CD4-positive, alpha-beta T cell treated with Interleukin-4 for 1 hour (primary cell): Measurements from ENCODE around the gene DDX42.
"Not testable (repeated sequence)": the region's sequence is repeated elsewhere in the genome, so short reads cannot be mapped to it uniquely, and the experiment has no call there.

Experiments
- DNase-seq, 2 donors: peaks; one replicate each; pipeline ENCODE4 v3.0.0-alpha.2; 2020 to 2022

The DDX42 gene

GRCh38 chr17:63783522-63783921, 9.6 kb downstream of the DDX42 start:
- no peak for DNase-seq

DNA sequence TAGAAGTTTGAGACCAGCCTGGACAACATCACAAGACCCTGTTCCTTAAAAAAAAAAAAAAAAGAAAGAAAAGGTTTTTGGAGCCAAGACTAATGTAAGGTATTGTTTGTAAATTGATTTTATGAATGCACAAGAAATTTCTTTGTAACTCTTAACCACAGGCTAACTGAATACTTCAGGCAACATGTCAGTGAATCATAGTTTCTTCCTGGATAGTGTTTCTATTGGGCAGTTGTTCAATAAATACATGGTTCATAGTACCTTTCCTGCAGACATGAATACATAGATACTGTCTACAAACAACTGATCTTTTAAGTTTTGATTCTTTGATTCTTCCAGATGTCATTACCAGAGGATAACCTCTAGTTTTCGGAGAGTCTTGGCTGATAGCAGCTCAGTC, 11.6 kb downstream of the DDX42 start:
- no peak for DNase-seq

DNA sequence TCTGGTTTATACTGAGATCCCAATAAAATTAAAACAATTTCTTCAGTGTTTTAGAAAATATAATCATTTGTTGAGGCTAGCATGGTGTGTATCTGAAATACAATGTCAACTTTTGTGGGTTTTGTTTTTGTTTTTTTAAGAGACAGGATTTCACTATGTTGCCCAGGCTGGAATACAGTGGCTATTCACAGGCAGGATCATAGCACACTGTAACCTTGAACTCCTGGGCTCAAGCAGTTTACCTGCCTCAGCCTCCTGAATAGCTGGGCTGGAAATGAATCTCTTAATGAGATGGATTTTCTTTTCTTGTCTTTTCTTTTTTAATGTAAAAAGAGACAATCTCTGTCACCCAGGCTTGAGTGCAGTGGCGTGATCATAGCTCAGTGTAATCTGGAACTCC, 12.1 kb downstream of the DDX42 start:
- no peak for DNase-seq

DNA sequence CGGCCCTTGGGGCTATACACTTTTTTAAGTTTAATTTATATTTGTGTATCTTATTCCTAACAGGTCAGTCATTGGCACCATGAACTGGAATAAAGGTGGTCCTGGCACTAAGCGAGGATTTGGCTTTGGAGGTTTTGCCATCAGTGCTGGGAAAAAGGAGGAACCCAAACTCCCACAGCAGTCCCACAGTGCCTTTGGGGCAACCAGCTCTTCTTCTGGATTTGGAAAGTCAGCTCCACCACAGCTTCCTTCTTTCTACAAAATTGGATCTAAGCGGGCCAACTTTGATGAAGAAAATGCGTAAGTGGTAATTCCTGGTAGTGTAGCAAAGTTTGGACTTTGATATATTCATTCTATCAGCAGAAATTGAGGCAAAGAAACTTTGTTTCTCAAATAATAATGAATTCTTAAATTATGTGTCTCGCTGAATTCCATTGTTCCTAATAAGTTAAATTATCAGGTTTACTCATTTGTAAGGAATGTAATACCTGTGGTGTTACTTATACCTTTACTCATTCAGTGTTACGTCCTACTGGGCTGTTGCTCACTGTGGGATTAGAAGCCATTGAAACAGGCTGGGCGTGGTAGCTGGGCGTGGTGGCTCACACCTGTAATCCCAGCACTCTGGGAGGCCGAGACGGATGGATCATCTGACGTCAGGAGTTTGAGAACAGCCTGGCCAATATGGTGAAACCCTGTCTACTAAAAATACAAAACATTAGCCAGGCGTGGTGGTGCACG, 13.2 kb downstream of the DDX42 start:
- no peak for DNase-seq

GRCh38 chr17:63790057-63790456, 16.1 kb downstream of the DDX42 start:
- DNase-seq: no peak

GRCh38 chr17:63792055-63792729, 18.2 kb downstream of the DDX42 start:
- no peak for DNase-seq

DNA sequence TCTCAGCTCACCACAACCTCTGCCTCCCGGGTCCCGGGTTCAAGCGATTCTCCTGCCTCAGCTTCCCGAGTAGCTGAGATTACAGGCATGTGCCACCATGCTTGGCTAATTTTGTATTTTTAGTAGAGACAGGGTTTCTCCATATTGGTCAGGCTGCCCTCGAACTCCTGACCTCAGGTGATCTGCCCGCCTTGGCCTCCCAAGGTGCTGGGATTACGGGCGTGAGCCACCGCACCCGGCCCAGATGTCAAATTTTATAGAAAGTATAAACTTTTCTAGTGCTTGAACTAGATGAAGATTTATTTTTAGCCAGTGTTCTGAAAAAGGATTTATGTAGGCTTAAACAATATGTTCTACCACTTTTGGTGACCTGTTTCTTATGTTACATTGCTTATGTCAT, 22.4 kb downstream of the DDX42 start:
- DNase-seq: not testable (repeated sequence)

DNA sequence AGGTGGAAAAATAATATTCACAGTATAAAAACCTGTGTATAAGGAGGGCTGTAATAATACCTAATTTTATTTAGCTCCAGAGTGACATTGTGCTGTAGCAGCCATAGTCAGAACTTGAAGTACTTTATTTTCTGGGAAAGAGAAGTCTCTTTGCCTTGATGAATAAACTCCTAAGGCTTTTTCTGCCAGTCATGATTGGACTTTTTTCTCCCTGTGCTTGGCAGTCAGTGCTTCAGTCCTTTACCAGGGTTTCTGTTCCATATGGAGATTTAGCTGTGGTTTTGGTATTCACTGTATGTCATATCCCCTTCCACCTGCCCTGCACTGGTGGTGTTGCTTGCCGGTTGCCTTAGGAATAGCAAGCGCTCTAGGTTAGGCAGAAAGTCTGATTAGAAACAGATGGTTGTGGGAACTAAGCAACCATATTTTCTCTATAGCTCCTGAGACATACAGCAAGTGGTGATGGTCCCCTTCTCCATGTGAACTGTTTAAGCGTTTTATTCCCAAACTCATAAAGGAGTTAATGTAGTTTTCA, 24.7 kb downstream of the DDX42 start:
- DNase-seq: no peak

DNA sequence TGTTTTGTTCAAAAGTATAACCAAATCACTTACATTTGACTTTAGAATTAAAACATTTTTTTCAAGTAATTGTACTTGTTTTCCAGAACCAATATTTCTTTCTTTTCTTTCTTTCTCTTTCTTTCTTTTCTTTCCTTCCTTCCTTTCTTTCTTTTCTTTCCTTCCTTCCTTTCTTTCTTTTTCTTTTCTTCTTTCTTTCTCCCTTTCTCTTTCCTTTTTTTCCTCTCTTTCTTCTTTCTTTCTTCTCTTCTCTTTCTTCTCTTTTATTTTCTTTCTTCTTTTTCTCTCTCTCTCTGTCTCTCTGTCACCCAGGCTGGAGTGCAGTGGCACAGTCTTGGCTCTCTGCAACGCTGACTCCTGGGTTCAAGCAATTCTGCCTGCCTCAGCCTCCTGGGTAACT, 26.8 kb downstream of the DDX42 start:
- DNase-seq: no peak

- DNase-seq: no peak
Measured at GRCh38 chr17:63804328-63804727, 30.4 kb downstream of the DDX42 start.

DNA sequence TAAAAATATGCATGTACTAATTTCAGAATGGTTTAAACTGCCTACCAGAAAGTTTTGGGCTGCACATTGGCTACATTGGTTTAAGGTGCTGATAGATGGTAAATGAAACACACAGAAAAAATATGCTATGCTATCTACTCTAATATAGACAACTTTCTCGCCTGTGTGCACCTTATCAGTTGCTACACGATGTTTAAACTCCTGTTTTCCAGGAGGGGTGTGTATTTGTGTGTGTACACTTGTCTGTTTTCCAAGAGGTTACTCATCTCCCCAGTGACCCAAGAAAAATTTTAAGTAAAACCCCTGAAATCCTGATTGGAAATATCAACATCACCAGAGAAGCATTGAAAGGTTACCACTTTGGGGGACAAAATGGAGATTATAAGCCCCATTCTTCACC, 31.6 kb downstream of the DDX42 start:
- no peak for DNase-seq

DNA sequence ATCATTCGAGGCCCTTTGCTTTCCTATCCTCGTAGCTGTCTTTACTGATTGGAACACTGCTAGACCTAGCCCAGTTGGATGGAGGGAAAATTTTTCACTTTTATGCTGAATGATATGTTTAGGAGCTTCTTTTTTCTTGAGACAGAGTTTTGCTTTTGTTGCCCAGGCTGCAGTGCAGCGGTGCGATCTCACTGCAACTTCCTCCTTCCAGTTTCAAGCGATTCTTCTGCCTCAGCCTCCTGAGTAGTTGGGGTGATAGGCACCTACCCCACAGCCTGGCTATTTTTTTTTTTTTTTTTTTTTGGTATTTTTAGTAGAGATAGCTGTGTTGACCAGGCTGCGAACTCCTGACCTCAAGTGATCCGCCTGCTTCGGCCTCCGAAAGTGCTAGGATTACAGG, 36.0 kb downstream of the DDX42 start:
- no peak for DNase-seq

GRCh38 chr17:63816123-63816522, 42.2 kb downstream of the DDX42 start:
- no peak for DNase-seq

GRCh38 chr17:63816669-63817068, 42.7 kb downstream of the DDX42 start:
- no peak for DNase-seq

- no peak for DNase-seq
Measured at GRCh38 chr17:63817736-63818385, 43.9 kb downstream of the DDX42 start.

GRCh38 chr17:63819131-63819530, 45.2 kb downstream of the DDX42 start:
- DNase-seq: no peak

DNA sequence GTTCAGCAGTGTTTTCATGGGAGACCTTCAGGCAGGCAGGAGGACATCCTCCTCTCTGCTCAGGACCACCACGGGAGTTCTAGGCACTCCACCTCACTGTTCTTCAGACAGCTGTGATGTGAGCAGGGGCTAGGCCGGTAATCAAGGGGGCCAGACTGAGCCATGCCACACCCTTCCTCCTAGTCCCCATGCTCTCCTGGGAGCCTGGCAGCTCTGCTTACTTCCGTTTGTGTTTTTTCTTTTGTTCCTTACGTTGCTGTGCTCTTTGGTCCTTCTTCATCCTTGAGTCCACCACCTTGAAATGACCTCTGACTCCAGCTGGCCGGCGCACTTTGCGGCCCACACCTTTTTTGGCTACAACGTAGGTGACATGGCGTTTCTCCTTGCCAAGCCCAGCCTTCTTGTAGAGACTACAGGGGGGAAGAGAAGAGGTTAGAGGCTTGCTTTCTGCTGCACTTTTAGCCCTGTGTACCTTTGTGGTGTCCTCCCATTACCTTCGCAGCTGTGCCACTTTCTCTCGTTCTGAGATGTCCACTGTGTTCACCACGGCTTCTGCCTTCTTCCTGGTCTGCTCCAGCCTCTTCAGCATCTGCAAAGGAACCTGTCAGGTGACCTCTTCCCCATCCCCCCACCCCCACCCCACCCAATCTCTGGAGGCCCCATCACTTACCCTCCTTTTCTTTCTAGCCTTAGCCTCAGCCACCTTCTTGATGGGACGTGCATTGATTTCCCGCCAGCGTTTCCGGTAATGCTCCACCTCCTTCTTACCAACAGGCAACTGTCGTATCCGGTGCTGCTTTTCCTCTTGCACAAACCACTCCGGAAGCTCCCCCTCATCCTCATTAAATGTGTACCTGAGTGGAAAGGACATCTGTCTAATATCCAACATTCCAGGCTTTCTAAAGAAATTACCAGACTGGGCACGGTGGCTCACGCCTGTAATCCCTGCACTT, 45.9 kb downstream of the DDX42 start:
- no peak for DNase-seq

GRCh38 chr17:63820963-63821561, 47.1 kb downstream of the DDX42 start:
- no peak for DNase-seq

GRCh38 chr17:63821804-63822203, 47.8 kb downstream of the DDX42 start:
- no peak for DNase-seq

DNA sequence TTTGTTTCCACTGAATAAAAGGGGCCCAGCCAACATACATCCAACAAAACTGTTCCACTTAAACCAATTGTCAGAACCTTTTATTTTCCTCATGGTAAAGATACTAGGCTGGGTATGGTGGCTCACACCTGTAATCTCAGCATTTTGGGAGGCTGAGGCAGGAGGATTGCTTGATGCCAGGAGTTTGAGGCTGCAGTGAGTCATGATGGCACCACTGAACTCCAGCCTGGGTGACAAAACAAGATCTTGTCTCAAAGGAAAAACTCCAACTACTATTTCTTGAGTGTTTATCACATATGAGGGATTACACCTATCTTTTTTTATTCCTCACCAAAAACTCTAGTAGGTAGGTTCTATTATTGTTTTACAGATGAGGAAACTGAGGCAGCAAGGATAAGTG, 48.6 kb downstream of the DDX42 start:
- DNase-seq: no peak

DNA sequence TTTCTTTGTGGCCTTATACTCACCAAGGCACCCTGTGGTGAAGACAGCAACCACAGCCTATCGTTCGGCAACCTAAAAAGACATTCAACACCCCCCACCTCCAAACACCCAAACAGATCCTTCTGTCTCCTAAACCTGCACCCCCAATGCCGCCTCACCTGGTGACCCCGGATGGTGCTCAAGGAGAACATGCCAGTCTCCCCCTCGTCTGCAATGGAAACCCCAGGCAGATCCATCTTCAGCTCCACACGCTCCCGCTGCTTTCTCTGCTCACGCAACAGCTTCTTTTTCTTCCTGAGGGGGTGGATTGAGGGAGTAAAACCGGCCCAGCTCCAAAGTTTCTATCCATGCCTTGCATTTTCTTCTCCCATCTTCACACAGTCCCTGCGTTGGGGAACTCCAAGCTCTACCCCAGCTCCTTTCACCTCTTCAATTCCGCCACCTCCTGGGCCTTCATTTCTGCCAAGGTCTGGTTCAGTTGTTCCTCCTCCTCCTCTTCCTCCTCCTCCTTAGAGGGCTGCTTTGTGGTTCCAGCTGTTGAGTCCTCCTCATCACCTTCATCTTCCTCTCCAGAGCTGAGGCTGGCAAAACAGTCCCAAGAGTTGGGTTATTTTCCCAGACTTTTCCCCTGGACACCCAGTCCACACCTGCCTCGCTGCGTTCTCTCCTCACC, 49.8 kb downstream of the DDX42 start:
- DNase-seq: no peak

DNA sequence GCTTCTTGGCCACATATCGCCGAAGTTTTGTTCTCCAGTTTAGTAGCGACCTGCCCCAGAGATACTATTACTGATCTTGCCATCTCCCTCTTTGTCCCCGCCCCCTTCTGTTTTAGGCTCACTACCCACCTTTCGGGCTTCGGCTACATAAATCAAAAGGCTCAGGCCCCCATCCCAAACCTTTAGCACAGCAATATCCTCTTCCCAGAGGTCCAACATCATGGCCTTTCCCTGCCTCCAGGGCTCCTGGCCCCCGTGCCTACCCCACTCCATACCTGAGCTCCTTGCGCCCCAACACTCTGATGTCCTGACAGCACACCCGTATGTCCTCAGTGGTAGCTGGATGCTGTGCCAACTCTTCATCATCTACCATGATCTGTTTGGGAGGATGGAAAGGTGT, 50.4 kb downstream of the DDX42 start:
- no peak for DNase-seq
